SKM-1 treated with dmso at 0.1 percent for 144 hours (cell line): Measurements from ENCODE around the gene SNX22.

Source experiments
- DNase-seq: peaks from one replicate; lab custom pipeline; 2025; ENCODE audit not compliant: unreplicated experiment; lab: John Stamatoyannopoulos, UW

SNX22 gene

DNA sequence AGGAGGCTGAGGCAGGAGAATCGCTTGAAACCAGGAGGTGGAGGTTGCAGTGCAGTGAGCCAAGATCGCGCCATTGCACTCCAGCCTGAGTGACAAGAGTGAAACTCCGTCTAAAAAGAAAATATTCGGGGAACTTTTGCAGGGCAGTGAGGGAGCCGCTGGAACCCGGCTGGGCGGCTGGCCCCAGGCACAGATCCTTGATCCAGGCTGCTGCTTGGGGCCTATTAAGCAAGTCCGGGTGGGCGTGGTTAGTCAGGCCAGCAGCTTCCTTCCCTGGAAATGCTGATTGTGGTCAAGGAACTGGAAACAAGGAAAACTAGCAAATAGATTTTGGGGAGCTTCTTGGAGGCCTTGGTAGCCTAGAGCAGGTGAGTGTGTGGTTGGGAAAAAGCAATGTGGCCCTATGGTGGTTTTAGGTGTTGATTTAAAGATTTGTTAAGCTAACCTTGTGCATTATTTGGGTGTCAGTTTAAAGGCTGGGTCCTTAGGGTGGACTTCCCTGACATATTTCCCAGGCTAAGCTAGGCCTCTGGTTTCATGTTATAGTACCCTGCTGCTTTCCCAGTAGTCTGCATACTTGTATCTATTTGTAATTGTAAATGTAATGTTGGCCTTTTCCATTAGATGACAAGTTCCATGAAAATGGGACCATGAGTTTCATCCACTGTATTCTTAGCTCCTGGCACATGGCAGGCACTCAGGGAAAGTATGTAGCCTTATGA lies 17.7 kb upstream of the SNX22 start:
- no peak for DNase-seq

DNA sequence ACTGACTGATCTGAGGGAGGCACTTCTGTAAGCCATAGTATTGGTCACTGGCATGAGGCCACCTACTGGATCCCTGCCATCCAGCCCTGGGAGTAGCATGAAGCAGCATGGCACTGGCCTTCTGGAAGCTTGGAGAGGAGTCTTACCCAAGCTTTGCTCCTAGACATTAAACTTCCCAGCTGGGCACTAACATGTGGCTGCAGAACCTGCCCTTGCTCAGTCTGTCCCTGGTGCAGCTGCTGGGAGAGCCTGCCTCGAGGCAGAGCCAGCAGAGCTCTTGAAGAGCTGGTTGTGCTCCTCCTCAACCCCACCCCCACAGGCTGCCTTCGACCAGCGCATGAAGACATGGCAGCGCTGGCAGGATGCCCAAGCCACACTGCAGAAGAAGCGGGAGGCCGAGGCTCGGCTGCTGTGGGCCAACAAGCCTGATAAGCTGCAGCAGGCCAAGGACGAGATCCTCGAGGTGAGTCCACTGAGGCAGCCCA lies 17.1 kb upstream of the SNX22 start:
- no peak for DNase-seq

DNA sequence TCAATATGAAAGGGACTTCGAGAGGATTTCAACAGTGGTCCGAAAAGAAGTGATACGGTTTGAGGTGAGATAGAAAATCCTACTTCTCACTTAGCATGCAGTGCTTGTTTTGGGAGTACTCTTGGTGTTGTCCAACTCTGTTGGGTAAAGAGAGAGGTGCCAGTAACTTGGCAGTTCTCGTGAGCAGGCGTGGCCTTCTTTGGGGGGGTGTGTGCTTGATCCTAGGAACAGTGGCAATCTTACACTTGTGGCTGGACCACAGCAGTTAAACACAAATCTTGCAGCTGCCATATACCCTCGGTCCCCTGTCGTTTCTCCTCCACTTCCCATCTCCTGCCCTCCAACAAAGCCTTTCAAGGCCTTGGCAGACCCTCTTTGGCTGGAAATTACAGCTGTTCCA lies 15.2 kb upstream of the SNX22 start:
- no peak for DNase-seq

DNA sequence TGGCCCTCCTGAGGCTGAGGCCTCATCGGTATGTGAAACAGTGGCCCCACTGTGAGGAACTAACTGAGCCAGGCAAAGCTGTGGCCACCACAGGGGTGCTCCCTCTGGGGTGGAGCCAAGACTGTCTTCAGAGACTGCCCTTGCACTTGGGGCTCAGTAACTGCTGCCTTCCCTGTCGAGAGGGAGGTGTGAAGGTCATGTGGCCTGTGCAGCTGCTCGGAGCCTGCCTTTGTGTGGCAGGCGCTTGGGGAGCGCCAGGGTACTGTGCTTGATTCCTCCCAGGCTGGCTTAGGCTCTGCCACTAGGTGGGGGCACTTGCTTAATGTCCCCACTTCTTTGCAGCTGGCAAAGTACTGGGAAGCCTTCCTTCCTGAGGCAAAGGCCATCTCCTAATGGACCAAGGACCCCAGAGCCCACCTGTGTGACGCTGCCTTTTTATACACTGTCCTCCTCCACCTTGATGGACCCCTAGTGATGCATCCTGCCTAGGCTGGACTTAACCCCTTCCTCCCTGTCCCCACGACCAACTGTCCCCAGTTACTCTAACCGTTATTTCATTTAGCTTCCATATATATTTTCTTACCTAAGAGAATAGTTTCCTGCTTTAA lies 14.2 kb upstream of the SNX22 start:
- no peak for DNase-seq

DNA sequence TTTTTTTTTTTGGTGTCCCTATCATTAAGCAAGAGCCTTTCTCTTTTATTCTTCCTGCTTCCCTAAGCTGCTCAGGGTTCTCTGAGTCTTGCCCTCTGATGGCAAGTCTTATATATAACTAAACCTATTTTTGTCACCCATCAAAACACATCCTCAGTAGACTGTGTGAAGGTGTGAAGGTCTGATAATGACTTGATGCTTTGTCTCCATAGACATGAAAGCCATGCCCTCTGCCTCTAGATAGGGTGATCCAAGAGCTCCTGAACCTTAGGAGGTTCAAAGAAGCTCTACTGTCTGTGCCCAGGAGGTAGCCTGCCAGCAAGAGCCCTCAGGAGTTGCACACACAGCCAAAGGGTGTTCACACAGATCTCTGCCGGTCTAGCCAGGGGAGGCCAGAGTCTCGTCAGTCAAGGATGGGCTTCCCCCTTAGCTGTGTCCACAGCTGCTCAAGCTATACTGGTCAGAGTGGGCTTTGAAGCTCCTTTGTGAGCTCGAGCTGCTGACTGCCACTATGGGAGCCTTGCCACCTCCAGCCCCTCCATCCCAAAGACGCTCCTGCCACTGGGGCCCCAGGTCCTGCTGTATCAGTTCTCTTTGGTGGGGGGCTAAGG lies 13.1 kb upstream of the SNX22 start:
- DNase-seq = no peak

DNA sequence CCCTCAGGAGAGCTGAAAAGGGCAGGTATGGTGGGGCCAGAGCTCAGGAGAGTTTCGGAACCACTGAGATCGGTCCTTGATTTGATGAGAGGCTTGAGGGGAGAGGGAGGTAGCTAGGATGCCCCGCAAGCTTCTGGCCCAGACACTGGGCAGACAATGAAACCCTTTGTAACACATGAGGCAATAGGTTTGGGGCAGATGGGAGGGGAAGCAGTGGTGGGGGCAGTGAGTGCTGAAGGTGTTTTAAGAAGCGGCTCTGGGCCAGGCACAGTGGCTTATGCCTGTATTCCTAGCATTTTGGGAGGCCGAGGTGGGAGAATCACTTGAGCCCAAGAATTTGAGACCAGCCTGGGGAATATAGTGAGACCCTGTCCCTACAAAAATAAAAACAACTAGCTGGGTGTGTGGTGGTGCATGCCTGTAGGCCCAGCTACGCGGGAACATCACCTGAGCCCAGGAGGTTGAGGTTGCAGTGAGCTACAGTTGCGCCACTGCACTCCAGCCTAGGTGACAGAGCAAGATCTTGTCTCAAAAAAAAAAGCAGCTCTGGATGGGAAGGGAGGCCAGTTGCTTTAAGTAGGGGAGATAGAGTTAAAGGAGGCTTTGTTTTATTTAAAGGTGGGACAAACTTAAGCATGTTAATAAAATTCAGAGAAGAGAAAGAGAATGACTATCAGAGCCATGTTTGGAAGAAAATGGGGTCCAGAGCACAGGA lies 9.6 kb upstream of the SNX22 start:
- no peak for DNase-seq

DNA sequence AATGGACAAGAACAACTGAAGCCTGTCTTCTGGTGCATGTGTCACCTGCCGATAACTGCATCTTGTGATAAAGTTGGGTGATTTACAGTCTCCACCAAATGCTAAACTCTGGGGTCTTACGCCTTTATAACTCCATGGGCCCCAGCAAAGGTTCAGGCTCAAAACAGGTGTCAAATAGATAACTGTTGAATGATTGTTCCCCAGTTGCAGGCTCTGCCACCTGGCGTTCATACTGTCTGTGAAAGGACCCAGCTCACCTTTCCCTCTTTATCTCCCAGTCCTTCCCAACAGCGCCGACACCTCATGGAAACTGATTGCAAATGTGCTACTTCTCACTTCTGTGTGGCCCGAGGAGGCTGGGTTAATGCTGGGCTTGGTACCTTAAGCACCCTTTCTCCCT lies 8.3 kb upstream of the SNX22 start:
- DNase-seq = no peak

DNA sequence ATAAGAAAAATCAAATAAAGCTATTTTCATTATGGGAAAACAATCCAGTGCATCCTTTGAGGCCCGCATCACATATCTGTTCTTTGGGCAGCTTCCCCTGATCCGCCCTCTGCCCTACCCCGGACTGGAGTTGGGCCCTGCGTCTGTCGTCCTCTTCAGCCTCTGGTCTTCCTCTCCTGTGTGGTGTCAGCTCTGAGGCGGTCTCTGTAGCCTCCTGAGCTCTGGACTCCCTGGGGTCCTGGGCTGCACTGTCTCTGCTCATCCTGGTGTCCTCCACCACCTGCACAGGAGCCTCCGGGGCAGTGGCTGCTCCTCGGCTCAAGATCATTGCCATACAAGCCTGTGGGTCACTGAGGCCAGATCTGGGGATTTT lies 7.4 kb upstream of the SNX22 start:
- DNase-seq = no peak

DNA sequence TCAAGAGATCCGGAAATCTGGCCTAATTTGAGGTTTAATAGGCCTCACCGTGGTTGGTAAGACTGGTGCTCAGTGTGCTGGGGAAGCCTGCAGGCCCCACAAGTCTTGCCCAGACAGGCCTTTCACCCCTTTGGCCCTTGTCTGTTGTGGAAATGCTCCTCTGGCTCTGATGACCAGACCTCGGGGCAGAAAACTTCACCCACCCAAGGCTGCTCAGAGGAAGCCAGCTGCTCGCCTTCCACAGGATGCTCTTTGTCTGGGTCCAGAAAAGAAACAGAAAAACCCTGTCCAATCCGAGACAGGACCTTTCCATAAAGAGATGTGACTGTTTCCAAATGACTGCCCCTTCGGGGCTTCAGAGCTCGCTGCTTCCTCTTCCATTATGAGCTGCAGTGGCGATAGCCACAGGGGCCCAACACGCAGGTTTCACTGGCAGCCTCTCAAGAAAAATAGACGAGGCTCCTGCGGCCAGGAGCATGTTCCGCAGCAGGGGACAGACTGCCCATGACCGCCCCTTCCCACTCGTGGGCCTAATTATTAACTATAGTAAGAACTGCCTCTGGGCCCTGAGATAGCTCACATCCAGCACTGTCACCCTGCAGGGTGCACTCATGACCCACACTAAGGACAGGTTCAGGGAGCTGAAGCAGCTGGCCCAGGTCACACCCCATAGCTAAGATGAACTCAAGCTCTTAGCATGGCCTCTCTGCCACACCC lies 6.8 kb upstream of the SNX22 start:
- DNase-seq = no peak

DNA sequence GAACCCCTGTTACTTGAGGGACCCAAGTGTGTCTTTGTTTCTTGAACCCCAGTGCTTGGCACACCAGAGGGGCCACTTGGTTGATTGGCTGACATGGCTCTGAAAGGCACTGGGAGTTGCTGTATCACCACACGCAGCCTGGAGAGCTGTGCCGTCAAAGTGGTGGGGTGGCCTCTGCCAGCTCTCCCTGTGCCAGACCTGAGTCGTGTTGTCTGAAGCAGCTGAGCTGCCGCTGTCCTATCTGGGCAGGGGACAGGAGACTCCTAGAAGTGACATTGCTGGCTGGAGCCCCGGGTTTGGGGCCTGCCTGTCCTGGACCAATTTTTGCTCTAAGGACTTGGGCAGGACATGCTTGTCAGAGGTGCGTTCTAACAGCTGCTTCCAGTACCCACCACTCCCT lies 5.5 kb upstream of the SNX22 start:
- DNase-seq = no peak

DNA sequence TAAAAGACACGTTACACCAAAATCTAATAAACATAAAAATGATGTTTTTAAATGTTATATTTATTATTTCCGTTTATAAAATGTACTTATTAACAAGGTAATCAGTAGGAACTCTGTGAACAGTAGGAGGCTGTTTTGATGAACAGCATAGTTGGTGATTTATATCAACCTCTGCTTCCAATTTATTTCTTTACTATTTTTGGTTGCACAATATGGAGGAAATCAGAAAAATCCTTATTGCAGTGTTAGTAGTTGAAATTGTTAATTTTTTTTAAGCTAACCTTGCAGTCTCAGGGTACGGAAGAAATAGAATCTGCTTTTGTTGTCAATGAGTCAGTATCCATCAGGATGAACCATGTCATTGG lies 5.0 kb upstream of the SNX22 start:
- DNase-seq = no peak

DNA sequence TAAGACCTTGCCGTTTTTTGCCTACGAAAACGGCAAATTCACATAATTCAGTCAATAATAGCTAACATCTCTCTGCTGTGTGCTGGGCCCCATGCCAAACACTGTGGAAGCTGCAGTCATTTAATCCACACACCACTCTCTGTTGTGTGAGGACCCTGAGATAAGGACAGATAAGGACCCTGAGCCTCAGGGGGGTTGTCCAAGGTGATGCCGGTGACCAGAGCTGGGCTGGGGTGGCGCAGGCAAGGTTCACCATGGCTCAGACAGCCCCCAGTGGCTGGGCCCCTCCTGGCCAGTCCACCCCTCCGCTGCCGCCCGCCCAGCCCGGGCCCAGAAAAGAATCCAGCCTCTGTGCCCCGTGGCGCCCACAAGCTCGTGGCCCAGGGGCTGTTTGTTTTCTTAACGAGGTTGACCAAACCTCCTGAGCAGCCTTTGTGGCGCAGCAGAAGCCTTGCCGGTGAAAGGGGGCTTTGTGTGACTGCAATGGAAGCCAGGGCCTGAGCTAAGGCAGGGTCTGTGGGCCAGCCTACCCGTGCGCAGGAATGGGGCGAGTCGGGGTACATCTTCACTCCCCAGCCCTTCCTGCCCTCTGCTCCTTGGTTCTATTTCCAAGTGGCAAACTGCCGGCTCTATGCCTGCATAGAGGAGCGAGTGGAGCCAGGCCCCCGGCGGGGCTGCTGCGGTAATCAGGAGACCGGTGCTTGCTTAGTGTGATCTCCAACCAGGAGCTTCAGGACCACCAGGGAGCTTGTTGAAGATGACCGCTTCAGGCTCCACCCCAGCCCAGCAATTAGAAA lies 4.4 kb upstream of the SNX22 start:
- no peak for DNase-seq

DNA sequence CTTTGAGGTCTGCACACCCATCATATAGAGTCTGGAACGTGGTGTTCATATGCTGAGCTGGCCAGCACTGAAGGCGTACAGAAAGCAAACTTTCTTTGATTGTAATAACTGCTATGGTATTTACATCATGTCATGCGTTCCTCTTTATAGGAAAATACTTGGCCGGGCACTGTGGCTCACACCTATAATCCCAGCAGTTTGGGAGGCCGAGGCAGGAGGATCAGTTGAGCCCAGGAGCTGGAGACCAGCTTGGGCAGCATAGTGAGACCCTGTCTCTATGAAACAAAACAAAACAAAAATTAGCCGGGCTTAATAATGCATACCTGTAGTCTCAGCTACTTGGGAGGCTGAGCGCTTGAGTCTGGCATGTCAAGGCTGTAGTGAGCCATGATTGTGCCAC lies 3.4 kb upstream of the SNX22 start:
- DNase-seq = no peak

DNA sequence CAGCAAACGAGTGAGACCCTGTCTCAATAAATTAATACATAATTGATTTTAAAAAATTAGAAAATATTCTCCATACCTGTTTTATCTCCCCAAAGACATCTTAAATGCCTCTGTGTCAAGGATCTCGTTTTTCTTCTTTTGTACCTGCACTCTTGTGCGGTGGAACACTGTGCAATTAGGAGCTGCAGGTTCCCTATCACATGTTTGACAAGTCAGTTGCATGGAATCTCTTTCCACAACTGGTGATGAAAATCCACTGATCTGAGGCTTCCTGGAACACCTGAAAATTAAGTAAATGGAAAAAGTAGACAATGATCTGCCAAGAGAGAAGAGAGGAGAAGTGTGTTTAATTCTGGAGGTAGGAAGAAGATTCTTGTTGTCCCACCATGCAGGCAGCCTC lies 3.0 kb upstream of the SNX22 start:
- no peak for DNase-seq

DNA sequence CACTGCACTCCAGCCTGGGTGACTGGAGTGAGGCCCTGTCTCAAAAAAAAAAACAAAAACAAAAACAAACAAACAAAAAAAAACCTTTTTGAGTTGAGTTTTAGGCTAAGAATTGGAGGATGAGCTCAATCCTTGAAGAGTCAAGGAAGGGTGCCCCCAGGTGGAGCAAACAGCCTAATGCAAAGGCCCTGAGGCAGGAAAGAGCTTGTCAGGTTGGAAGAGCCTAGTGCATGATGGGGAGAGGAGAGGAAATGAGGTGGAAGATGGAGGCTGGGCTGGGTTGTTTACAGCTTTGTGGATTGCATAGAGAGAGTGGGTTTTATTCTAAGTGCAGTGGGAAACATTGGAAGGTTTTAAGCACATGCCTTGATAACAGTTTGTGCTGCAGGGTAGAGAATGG lies 2.1 kb upstream of the SNX22 start:
- DNase-seq = peak; percentile 14

DNA sequence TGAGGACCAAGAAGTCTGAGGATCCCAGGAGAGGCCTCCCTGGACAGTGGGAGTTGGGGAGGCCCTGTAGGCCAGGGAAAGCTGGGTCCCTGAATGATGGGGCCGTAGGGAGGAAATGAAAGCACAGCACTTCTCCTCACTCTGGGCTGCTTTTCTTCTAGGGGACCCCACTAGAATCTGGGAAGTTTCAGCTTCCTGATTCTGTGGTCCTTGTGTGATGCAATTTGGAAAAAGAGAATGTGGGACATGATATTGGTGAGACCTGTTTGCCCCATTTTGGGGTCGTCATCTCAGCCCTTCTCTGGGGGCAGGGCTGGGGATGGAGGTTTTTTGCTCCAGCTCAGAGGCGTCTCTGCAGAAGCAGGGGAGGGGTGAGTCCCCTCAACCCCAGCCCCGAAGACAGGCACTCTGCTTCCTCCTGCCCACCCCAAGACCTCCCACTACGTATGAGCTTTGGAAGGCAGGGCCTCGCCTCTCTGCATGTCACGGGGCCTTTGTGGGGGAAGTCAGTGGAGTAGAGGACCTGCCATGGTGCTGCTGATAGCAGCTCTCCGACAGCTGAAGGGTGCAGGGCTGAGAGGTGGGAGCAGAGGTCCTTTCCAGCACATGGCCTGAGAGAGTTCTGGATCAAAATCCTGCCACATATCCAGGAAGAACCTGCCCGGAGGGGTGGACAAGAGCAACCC lies 1.5 kb upstream of the SNX22 start:
- no peak for DNase-seq

DNA sequence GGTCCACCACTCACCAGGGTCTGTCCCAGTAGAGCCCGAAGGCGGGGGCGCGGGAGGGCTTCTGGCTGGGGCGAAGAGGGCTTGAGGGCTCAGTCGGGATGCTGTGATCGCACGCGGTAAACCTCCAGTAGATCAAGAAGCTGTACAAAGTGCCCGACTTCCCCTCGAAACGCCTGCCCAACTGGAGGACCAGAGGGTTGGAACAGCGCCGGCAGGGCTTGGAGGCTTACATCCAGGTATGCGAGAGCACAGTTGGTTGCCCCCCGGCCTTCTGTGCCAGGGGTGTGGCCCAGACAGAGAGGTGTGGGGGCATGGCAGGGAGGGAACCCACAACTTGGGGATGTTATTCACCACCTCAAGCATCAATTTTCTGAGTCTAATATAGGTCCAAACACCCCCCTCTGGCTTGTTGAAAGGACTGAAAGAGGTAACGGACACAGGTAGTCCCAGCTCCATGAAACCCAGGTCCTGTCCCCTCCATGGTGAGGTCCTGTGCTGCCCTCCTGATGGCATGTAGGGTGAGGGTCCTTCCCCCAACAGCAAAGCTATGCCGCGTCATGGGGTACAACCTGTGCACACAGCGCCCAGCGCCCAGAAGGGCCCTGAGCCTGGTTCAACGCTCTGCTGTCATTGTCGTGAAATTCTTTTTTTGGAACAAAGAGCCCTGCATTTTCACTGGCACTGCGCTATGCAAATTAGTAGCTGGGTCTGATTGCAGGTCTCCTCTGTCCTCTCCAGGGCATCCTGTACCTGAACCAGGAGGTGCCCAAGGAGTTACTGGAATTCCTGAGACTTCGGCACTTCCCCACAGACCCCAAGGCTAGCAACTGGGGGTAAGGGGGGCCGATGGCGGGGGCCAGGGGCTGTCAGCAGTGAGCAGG lies 1.2 kb downstream of the SNX22 start:
- no peak for DNase-seq

DNA sequence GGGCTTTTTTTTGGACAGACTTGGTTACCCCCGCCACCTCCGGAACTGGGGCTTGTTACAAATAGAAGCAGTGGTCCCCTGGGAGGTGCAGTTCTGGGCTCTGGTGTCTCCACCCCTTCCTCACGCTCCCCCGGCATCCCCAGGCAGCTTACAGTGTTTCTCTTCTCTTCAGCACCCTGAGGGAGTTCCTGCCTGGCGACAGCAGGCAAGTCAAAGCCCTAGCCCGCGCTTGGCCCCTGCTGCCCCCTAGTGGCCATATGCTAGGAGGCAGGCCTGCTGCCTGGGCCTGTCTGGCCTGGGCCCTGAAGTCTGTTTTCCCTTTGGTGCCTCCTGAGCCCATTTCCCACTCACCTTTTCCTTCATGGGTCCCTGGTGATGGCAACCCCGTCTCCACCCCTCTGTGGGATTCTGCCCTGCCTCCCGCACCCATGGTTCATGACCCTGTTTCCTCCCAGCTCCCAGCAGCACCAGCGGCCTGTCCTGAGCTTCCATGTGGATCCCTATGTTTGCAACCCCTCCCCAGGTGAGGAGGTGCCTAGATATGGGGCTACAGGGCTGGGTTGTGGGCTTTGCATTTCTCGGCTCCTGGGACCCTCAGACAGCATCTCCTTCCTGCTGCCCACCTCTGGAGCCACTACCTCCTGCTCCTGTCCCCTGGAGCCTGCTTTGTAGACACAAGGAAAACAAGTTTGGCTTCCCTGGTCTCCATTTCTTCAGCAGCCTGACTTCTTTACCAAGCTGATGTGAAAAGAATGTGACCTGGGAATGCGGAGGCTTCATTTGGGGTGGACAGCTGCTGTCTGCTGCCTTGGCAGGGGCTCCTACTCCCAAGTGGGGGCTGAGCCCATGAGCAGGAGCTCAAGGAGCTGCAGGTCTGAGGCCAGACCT lies 2.2 kb downstream of the SNX22 start:
- peak; percentile 76 for DNase-seq
